ENCODE results near the gene MBD4. TPM values are rescaled to one million over a fixed set of nuclear protein-coding genes. Genes with fewer than 3 reads are reported as not detected.
A peak's percentile ranks its signal among the peaks of the same experiment; 100 is the strongest.

The MBD4 gene
- polyA plus RNA-seq, 1 donor (not counting 4 experiments of a cell fraction or from before 2014, with no cell fraction given) = 35.0 TPM

DNA sequence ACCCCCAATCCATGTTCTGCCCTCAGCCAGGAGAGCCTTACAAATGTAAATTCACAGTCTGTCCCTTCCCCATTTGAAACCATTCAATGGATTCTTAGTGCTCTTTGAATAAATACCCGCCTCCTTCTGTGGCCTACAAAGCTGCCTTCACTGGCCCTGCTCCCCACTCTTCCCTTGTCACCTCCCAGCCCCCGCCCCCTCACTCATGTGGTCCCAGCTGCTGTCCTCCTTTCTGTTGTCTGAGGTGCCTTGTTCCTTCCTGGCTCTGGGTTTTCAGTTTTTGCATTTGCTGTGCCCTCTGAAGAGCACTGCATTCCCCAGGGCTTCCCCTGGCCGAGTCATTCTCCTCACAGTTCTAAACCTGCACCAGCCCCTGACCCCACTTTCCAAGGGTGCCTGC is 14.5 kb downstream of the MBD4 start:
- DNase-seq (ENCODE audit: low read depth, low spot score) (no peak), FAIRE-seq (no peak)
- no peaks in the 10 kb centered on the region for H3K9me1 ChIP-seq (ENCODE audit: control insufficient read depth, extremely low read depth, insufficient read depth, low read length)
- no peaks in the 10 kb centered on the region for H3K79me2 ChIP-seq (ENCODE audit: control insufficient read depth, insufficient read depth, low read length)
- dilution Hi-C loops (cut with MboI; ENCODE audit: extremely low pct_ligation_motif_present, low sequenced_read_pairs) = no loop called here
- H2AFZ ChIP-seq (ENCODE audit: control insufficient read depth, low read length) = no peak overlapping the region
- peak overlapping the region; percentile 41 for H3K9ac ChIP-seq (ENCODE audit: control insufficient read depth, extremely low read depth, insufficient read depth, low read length)
- H3K4me2 ChIP-seq (ENCODE audit: control insufficient read depth, extremely low read depth, insufficient read depth, low read depth, low read length) = peak overlapping the region; percentile 46
- TF ChIP-seq EZH2 (IDR thresholded peaks at IDR 0.05; ENCODE audit: low read length) = no peak
- TF ChIP-seq, protein P1, sequence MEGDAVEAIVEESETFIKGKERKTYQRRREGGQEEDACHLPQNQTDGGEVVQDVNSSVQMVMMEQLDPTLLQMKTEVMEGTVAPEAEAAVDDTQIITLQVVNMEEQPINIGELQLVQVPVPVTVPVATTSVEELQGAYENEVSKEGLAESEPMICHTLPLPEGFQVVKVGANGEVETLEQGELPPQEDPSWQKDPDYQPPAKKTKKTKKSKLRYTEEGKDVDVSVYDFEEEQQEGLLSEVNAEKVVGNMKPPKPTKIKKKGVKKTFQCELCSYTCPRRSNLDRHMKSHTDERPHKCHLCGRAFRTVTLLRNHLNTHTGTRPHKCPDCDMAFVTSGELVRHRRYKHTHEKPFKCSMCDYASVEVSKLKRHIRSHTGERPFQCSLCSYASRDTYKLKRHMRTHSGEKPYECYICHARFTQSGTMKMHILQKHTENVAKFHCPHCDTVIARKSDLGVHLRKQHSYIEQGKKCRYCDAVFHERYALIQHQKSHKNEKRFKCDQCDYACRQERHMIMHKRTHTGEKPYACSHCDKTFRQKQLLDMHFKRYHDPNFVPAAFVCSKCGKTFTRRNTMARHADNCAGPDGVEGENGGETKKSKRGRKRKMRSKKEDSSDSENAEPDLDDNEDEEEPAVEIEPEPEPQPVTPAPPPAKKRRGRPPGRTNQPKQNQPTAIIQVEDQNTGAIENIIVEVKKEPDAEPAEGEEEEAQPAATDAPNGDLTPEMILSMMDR (optimal IDR thresholded peaks at IDR 0.05 in 1 of 3, IDR thresholded peaks at IDR 0.05 in 1 of 3, conservative IDR thresholded peaks at IDR 0.05 in 1 of 3; ENCODE audit: extremely low read depth in 1 of 3, insufficient read depth in 2 of 3, low read length in 3 of 3) = no peak
- no peaks in the 10 kb centered on the region for H4K20me1 ChIP-seq (ENCODE audit: control insufficient read depth, extremely low read depth, insufficient read depth, low read length)
- peak overlapping the region; percentile 91 for H3K27ac ChIP-seq (ENCODE audit: control insufficient read depth, insufficient read depth, low read length)
- peak overlapping the region in 1 of 3 experiments; percentile 14 for H3K4me3 ChIP-seq (ENCODE audit: control insufficient read depth in 2 of 3, extremely low read depth in 1 of 3, insufficient read depth in 2 of 3, low read depth in 1 of 3, low read length in 3 of 3)
- no peaks in the 10 kb centered on the region for H3K9me3 ChIP-seq (ENCODE audit: control insufficient read depth, low read depth, low read length)
- H3K36me3 ChIP-seq (ENCODE audit: control insufficient read depth in 2 of 2, extremely low read depth in 1 of 2, insufficient read depth in 2 of 2, low read length in 2 of 2) = no peaks in the 10 kb centered on the region
- peaks cover 36% of the 10 kb centered on the region for H3K4me1 ChIP-seq (ENCODE audit: control insufficient read depth, extremely low read depth, insufficient read depth, low read length)
- no peaks in the 10 kb centered on the region for H3K27me3 ChIP-seq (ENCODE audit: control insufficient read depth, extremely low read depth, insufficient read depth, low read length)

DNA sequence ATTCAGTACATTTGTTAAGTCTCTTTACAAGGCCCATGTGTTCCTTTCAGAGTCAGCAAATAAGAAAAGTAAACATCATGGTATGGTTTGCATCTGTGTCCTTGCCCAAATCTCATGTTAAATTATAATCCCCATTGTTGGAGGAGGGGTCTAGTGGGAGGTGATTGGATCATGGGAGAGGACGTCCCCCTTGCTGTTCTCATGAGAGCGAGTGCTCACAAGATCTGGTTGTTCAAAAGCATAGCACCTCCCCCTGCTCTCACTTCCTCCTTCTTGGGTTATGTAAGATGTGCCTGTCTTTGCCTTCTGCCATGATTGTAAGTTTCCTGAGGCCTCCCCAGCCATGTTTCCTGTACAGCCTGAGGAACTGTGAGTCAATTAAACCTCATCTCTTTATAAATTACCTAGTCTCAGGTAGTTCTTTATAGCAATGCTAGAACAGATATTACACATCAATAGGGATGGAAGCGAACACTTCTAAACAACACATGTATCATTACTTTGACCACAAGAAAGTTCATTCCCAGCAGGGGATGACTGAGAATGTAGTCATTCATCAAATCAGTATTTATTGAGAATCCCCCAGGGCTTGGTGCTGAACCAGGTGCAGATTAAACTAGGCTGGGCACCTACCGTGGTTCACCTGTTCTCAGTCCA is 15.4 kb downstream of the MBD4 start:
- H3K4me2 ChIP-seq (ENCODE audit: control insufficient read depth, extremely low read depth, insufficient read depth, low read depth, low read length) = peak overlapping the region; percentile 66
- peak; percentile 94 for DNase-seq (ENCODE audit: low read depth, low spot score)
- H3K27me3 ChIP-seq (ENCODE audit: control insufficient read depth, extremely low read depth, insufficient read depth, low read length) = no peaks in the 10 kb centered on the region
- H3K9me3 ChIP-seq (ENCODE audit: control insufficient read depth, low read depth, low read length) = no peaks in the 10 kb centered on the region
- FAIRE-seq = peak; percentile 82
- no peaks in the 10 kb centered on the region for H3K9me1 ChIP-seq (ENCODE audit: control insufficient read depth, extremely low read depth, insufficient read depth, low read length)
- no peaks in the 10 kb centered on the region for H3K79me2 ChIP-seq (ENCODE audit: control insufficient read depth, insufficient read depth, low read length)
- H3K4me3 ChIP-seq (ENCODE audit: control insufficient read depth in 2 of 3, extremely low read depth in 1 of 3, insufficient read depth in 2 of 3, low read depth in 1 of 3, low read length in 3 of 3) = peak overlapping the region in 1 of 3 experiments; percentile 24
- H2AFZ ChIP-seq (ENCODE audit: control insufficient read depth, low read length) = peak overlapping the region; percentile 72
- peak overlapping the region; percentile 91 for H3K27ac ChIP-seq (ENCODE audit: control insufficient read depth, insufficient read depth, low read length)
- no peaks in the 10 kb centered on the region for H3K36me3 ChIP-seq (ENCODE audit: control insufficient read depth in 2 of 2, extremely low read depth in 1 of 2, insufficient read depth in 2 of 2, low read length in 2 of 2)
- no peaks in the 10 kb centered on the region for H4K20me1 ChIP-seq (ENCODE audit: control insufficient read depth, extremely low read depth, insufficient read depth, low read length)
- dilution Hi-C loops (cut with MboI; ENCODE audit: extremely low pct_ligation_motif_present, low sequenced_read_pairs) = no loop called here
- peaks cover 36% of the 10 kb centered on the region for H3K4me1 ChIP-seq (ENCODE audit: control insufficient read depth, extremely low read depth, insufficient read depth, low read length)
- TF ChIP-seq, protein P1 (optimal IDR thresholded peaks at IDR 0.05 in 1 of 3, IDR thresholded peaks at IDR 0.05 in 1 of 3, conservative IDR thresholded peaks at IDR 0.05 in 1 of 3; ENCODE audit: extremely low read depth in 1 of 3, insufficient read depth in 2 of 3, low read length in 3 of 3) = no peak
- no peak for TF ChIP-seq EZH2 (IDR thresholded peaks at IDR 0.05; ENCODE audit: low read length)
- H3K9ac ChIP-seq (ENCODE audit: control insufficient read depth, extremely low read depth, insufficient read depth, low read length) = peak overlapping the region; percentile 62
